Measurements from ENCODE around the gene LZTS3. TPM values are rescaled to one million over a fixed set of nuclear protein-coding genes. Genes with fewer than 3 reads are reported as not detected.

The LZTS3 gene
- polyA plus RNA-seq, 1 donor (not counting 4 experiments of a cell fraction or from before 2014, with no cell fraction given) = 2.5 TPM

- dilution Hi-C loops (cut with MboI; ENCODE audit: extremely low pct_ligation_motif_present, low sequenced_read_pairs) = no loop called here
- no peak for FAIRE-seq
- Histone ChIP-seq H3K9me3 (ENCODE audit: control insufficient read depth, low read depth, low read length) (no peaks in the 10 kb centered on the region), H3K36me3 (ENCODE audit: control insufficient read depth in 2 of 2, extremely low read depth in 1 of 2, insufficient read depth in 2 of 2, low read length in 2 of 2) (peaks cover 19 to 36% of the 10 kb centered on the region in 2 experiments), H3K4me2 (ENCODE audit: control insufficient read depth, extremely low read depth, insufficient read depth, low read depth, low read length) (no peak overlapping the region), H3K9me1 (ENCODE audit: control insufficient read depth, extremely low read depth, insufficient read depth, low read length) (no peaks in the 10 kb centered on the region), H2AFZ (ENCODE audit: control insufficient read depth, low read length) (no peak overlapping the region), H3K4me3 (ENCODE audit: control insufficient read depth in 2 of 3, extremely low read depth in 1 of 3, insufficient read depth in 2 of 3, low read depth in 1 of 3, low read length in 3 of 3) (no peak overlapping the region), H3K27ac (ENCODE audit: control insufficient read depth, insufficient read depth, low read length) (no peak overlapping the region), H4K20me1 (ENCODE audit: control insufficient read depth, extremely low read depth, insufficient read depth, low read length) (peaks cover 4% of the 10 kb centered on the region), H3K27me3 (ENCODE audit: control insufficient read depth, extremely low read depth, insufficient read depth, low read length) (no peaks in the 10 kb centered on the region), H3K4me1 (ENCODE audit: control insufficient read depth, extremely low read depth, insufficient read depth, low read length) (no peaks in the 10 kb centered on the region), H3K9ac (ENCODE audit: control insufficient read depth, extremely low read depth, insufficient read depth, low read length) (no peak overlapping the region), H3K79me2 (ENCODE audit: control insufficient read depth, insufficient read depth, low read length) (peaks cover 87% of the 10 kb centered on the region)
- no peak for DNase-seq (ENCODE audit: low read depth, low spot score)
- no peak for TF ChIP-seq EZH2 (IDR thresholded peaks at IDR 0.05; ENCODE audit: low read length)
- TF ChIP-seq, protein P1, sequence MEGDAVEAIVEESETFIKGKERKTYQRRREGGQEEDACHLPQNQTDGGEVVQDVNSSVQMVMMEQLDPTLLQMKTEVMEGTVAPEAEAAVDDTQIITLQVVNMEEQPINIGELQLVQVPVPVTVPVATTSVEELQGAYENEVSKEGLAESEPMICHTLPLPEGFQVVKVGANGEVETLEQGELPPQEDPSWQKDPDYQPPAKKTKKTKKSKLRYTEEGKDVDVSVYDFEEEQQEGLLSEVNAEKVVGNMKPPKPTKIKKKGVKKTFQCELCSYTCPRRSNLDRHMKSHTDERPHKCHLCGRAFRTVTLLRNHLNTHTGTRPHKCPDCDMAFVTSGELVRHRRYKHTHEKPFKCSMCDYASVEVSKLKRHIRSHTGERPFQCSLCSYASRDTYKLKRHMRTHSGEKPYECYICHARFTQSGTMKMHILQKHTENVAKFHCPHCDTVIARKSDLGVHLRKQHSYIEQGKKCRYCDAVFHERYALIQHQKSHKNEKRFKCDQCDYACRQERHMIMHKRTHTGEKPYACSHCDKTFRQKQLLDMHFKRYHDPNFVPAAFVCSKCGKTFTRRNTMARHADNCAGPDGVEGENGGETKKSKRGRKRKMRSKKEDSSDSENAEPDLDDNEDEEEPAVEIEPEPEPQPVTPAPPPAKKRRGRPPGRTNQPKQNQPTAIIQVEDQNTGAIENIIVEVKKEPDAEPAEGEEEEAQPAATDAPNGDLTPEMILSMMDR (optimal IDR thresholded peaks at IDR 0.05 in 1 of 3, IDR thresholded peaks at IDR 0.05 in 1 of 3, conservative IDR thresholded peaks at IDR 0.05 in 1 of 3; ENCODE audit: extremely low read depth in 1 of 3, insufficient read depth in 2 of 3, low read length in 3 of 3) = no peak
These were observed 22.4 kb downstream of the LZTS3 start for GRCh38 chr20:3150908-3151307.

- peaks cover 60% of the 10 kb centered on the region for H3K79me2 ChIP-seq (ENCODE audit: control insufficient read depth, insufficient read depth, low read length)
- H3K4me1 ChIP-seq (ENCODE audit: control insufficient read depth, extremely low read depth, insufficient read depth, low read length) = no peaks in the 10 kb centered on the region
- TF ChIP-seq EZH2 (IDR thresholded peaks at IDR 0.05; ENCODE audit: low read length) = no peak
- TF ChIP-seq, protein P1 (optimal IDR thresholded peaks at IDR 0.05 in 1 of 3, IDR thresholded peaks at IDR 0.05 in 1 of 3, conservative IDR thresholded peaks at IDR 0.05 in 1 of 3; ENCODE audit: extremely low read depth in 1 of 3, insufficient read depth in 2 of 3, low read length in 3 of 3) = no peak
- H3K9ac ChIP-seq (ENCODE audit: control insufficient read depth, extremely low read depth, insufficient read depth, low read length) = no peak overlapping the region
- no peak overlapping the region for H3K4me3 ChIP-seq (ENCODE audit: control insufficient read depth in 2 of 3, extremely low read depth in 1 of 3, insufficient read depth in 2 of 3, low read depth in 1 of 3, low read length in 3 of 3)
- H4K20me1 ChIP-seq (ENCODE audit: control insufficient read depth, extremely low read depth, insufficient read depth, low read length) = peaks cover 4% of the 10 kb centered on the region
- H3K36me3 ChIP-seq (ENCODE audit: control insufficient read depth in 2 of 2, extremely low read depth in 1 of 2, insufficient read depth in 2 of 2, low read length in 2 of 2) = peaks cover 17 to 27% of the 10 kb centered on the region in 2 experiments
- no peaks in the 10 kb centered on the region for H3K9me3 ChIP-seq (ENCODE audit: control insufficient read depth, low read depth, low read length)
- no peak for FAIRE-seq
- H3K27ac ChIP-seq (ENCODE audit: control insufficient read depth, insufficient read depth, low read length) = no peak overlapping the region
- dilution Hi-C loops (cut with MboI; ENCODE audit: extremely low pct_ligation_motif_present, low sequenced_read_pairs) = no loop called here
- no peak overlapping the region for H3K4me2 ChIP-seq (ENCODE audit: control insufficient read depth, extremely low read depth, insufficient read depth, low read depth, low read length)
- H3K9me1 ChIP-seq (ENCODE audit: control insufficient read depth, extremely low read depth, insufficient read depth, low read length) = no peaks in the 10 kb centered on the region
- no peak overlapping the region for H2AFZ ChIP-seq (ENCODE audit: control insufficient read depth, low read length)
- no peak for DNase-seq (ENCODE audit: low read depth, low spot score)
- no peaks in the 10 kb centered on the region for H3K27me3 ChIP-seq (ENCODE audit: control insufficient read depth, extremely low read depth, insufficient read depth, low read length)
These were observed 26.5 kb downstream of the LZTS3 start for GRCh38 chr20:3146732-3147341.

Data from keratinocyte (primary cell).